ENCODE measurements around the gene SEMA3F. TPM values are rescaled to one million over a fixed set of nuclear protein-coding genes. Genes with fewer than 3 reads are reported as not detected.

SEMA3F gene
- total and polyA plus RNA-seq, 8 donors = 26.0 to 56.2 (median 46.7) TPM

DNA sequence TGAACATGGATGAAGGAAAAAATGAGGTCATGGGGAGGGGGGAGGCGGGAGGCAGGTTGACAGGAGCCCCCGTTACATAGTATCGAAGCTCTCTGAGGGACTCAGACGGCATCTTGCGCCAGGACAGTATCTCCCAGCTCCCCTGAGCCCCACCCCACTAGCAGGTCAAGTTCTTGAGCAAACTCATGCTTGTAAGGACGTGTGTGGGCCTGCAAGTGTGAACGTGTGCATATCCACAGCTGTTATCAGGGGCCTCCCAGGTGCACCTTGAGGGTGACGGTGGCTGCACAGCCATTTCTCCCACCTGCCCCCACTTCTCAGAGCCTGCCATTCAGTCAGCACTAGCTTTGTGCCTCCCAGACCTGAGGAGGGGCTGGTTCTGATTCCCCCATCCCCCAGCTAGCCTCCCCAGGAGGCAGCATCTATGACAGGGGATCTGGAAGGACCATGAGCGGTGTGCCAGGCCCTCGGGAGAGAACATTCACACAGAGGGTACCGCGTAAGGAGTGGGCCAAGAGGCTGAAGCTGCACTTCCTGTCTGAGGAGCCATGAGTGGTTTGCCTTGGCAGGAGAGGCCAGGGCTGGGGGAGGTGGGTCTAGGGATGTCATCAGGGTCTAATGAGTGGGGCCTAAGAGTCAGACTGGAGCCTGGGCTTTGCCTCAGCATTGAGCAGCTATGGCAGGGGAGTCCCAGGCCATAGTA lies 2.9 kb downstream of the SEMA3F start:
- H3K4me1 ChIP-seq = peaks cover 15 to 64% of the 10 kb centered on the region in 2 donors
- ATAC-seq (no peak), DNase-seq (peak in 1 of 4 donors; percentile 56)
- intact Hi-C loops (cut with DNase I) = no loop called here
- H3K27ac ChIP-seq = peak overlapping the region; percentile 53 to 57
- TF ChIP-seq CTCF (IDR thresholded peaks at IDR 0.05) = no peak
- H3K36me3 ChIP-seq = no peaks in the 10 kb centered on the region
- H3K4me3 ChIP-seq = peak overlapping the region in 1 of 2 donors; percentile 50
- H3K9me3 ChIP-seq = no peaks in the 10 kb centered on the region
- H3K27me3 ChIP-seq = peaks cover 8 to 47% of the 10 kb centered on the region in 2 donors

GRCh38 chr3:50158530-50159146 lies 3.5 kb downstream of the SEMA3F start:
- Histone ChIP-seq H3K27me3 (peaks cover 8 to 46% of the 10 kb centered on the region in 2 donors), H3K4me3 (peak overlapping the region in 1 of 2 donors; percentile 50), H3K9me3 (no peaks in the 10 kb centered on the region), H3K4me1 (peaks cover 18 to 70% of the 10 kb centered on the region in 2 donors), H3K36me3 (no peaks in the 10 kb centered on the region), H3K27ac (peak overlapping the region; percentile 53 to 57)
- no peak for DNase-seq
- no peak for ATAC-seq
- intact Hi-C loops (cut with DNase I) = no loop called here
- TF ChIP-seq CTCF (IDR thresholded peaks at IDR 0.05) = no peak

DNA sequence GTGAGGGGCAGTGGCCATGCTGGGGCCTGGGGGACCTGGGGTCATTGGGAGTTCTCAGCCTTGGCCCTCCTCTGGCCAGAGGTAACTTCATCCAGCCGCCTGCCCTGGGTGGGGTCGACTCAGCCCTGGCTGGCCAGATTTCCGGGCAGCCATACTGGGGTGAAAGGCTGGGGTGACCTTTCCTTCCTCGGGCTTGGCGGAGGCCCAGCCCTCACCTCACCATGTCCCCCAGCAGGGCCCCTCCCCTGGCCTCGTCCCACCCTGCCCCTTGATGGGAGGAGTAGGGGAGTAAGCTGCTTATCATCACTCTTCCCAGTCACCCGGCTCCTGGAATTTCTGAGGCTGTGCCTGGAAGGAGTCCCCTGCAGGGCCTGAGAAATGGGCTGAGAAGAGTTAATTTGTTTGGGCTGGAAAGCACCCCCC lies 5.4 kb downstream of the SEMA3F start:
- Histone ChIP-seq H3K27me3 (peaks cover 8 to 26% of the 10 kb centered on the region in 2 donors), H3K36me3 (no peaks in the 10 kb centered on the region), H3K4me1 (peaks cover 29 to 74% of the 10 kb centered on the region in 2 donors), H3K27ac (peak overlapping the region; percentile 42 to 57), H3K9me3 (no peaks in the 10 kb centered on the region), H3K4me3 (no peak overlapping the region)
- TF ChIP-seq CTCF (IDR thresholded peaks at IDR 0.05) = no peak
- ATAC-seq = no peak
- intact Hi-C loops (cut with DNase I) = no loop called here
- DNase-seq = no peak

DNA sequence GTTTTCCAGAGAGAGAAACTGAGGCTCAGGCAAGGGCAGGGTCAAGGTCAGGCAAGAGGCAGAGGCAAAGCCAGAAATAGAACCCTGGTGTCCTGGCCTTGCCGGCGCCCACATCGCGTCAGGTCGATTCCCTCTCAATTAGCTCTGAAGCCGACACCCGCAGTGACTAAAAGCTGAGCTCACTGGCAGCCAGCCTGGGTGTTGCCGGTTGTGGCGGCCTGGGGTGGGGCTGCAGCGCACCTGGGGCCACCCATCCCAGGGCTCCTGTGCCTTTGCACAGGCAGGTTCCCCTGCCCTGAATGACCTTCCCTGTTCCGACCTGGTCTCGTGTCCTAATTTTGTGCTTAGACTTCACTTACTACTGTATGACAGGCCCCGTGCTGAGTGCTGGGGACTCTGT lies 6.2 kb downstream of the SEMA3F start:
- DNase-seq = no peak
- H3K9me3 ChIP-seq = no peaks in the 10 kb centered on the region
- H3K27ac ChIP-seq = peak overlapping the region; percentile 42 to 57
- H3K36me3 ChIP-seq = no peaks in the 10 kb centered on the region
- no peak for ATAC-seq
- peaks cover 26 to 74% of the 10 kb centered on the region in 2 donors for H3K4me1 ChIP-seq
- no peak overlapping the region for H3K4me3 ChIP-seq
- intact Hi-C loops (cut with DNase I) = no loop called here
- H3K27me3 ChIP-seq = peaks cover under 1 to 19% of the 10 kb centered on the region in 2 donors
- TF ChIP-seq CTCF (IDR thresholded peaks at IDR 0.05) = no peak

All from left lung (tissue), 10 donors.